Measurements from ENCODE around the gene ATPAF1.

The ATPAF1 gene

GRCh38 chr1:46646844-46647243 lies 21.3 kb downstream of the ATPAF1 start:
- no peak for DNase-seq

- DNase-seq = no peak
Measured at GRCh38 chr1:46646331-46646730, 21.8 kb downstream of the ATPAF1 start.

- DNase-seq = no peak
Measured at GRCh38 chr1:46645815-46646214, 22.3 kb downstream of the ATPAF1 start.

GRCh38 chr1:46643368-46643775 lies 24.8 kb downstream of the ATPAF1 start:
- no peak for DNase-seq

GRCh38 chr1:46642115-46642680 lies 26.0 kb downstream of the ATPAF1 start:
- no peak for DNase-seq

- no peak for DNase-seq
Measured at GRCh38 chr1:46639547-46639946, 28.6 kb downstream of the ATPAF1 start.

GRCh38 chr1:46638921-46639320 lies 29.2 kb downstream of the ATPAF1 start:
- DNase-seq = no peak

GRCh38 chr1:46637444-46638083 lies 30.6 kb downstream of the ATPAF1 start:
- DNase-seq = no peak

- DNase-seq = no peak
Measured at GRCh38 chr1:46635205-46635604, 33.0 kb downstream of the ATPAF1 start.

GRCh38 chr1:46630719-46631118 lies 37.4 kb downstream of the ATPAF1 start:
- no peak for DNase-seq

GRCh38 chr1:46623743-46624644 lies 44.2 kb downstream of the ATPAF1 start:
- DNase-seq = no peak

GRCh38 chr1:46622344-46622743 lies 45.8 kb downstream of the ATPAF1 start:
- no peak for DNase-seq

GRCh38 chr1:46621930-46622329 lies 46.2 kb downstream of the ATPAF1 start:
- no peak for DNase-seq

- no peak for DNase-seq
Measured at GRCh38 chr1:46619656-46620258, 48.4 kb downstream of the ATPAF1 start.

GRCh38 chr1:46618754-46619415 lies 49.3 kb downstream of the ATPAF1 start:
- no peak for DNase-seq

GRCh38 chr1:46617833-46618232 lies 50.3 kb downstream of the ATPAF1 start:
- no peak for DNase-seq

GRCh38 chr1:46617108-46617800 lies 50.9 kb downstream of the ATPAF1 start:
- DNase-seq = no peak

- peak; percentile 31 for DNase-seq
Measured at GRCh38 chr1:46616277-46617107, 51.7 kb downstream of the ATPAF1 start, which contains the start of gene MOB3C. TSS of gene MOB3C (minus strand) at chr1:46616811. CDS start at chr1:46613321, 3,490 bp downstream.

GRCh38 chr1:46615735-46616134 lies 52.4 kb downstream of the ATPAF1 start:
- no peak for DNase-seq

- DNase-seq = no peak
Measured at GRCh38 chr1:46615088-46615487, 53.1 kb downstream of the ATPAF1 start.

GRCh38 chr1:46614604-46614984 lies 53.6 kb downstream of the ATPAF1 start:
- no peak for DNase-seq

Data from KG1 (cell line).